Transverse colon (tissue), 3 donors: Measurements from ENCODE around the gene PACRG.

ENCODE experiments used
- EP300 ChIP-seq: sonication (generic); formaldehyde crosslinking; IDR thresholded peaks from one replicate; pipeline ENCODE4 v1.6.1; 2017; ENCODE audit warnings: antibody characterized with exemption, low read depth
- POLR2A ChIP-seq: fragments of 450-650 bp; IDR thresholded peaks from one replicate; pipeline ENCODE4 v1.6.1; 2016; ENCODE audit warnings: antibody characterized with exemption, mild to moderate bottlenecking, moderate library complexity
- POLR2AphosphoS5 ChIP-seq, 3 donors: sonication (generic); formaldehyde crosslinking; IDR thresholded peaks; one replicate each; pipeline ENCODE4 v1.6.1; 2016; ENCODE audit warnings: antibody characterized with exemption in 3 of 3

DNA sequence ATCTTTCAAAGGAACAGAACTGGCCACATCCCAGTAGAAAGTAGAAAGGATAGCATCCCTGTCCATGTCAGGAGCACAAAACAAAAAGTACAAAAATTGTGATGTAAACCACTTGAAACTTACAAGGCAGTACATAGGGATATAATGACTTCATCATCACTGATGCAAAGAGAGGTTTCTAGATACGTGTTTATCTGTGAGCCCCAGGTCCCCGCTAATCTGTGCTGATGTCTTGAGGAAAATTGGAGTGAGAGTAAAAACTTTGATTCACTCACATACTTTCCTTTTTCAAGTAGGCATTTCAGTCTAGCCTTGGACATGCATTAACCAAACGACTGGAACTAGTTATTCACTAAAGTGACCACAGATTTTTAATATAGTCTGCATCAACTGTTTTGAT is 470.1 kb downstream of the PACRG start:
- TF ChIP-seq POLR2A (no peak), POLR2AphosphoS5 (IDR thresholded peaks at IDR 0.05) (no peak), EP300 (no peak)
